Measurements from ENCODE around the gene LRCH1. TPM values are rescaled to one million over a fixed set of nuclear protein-coding genes. Genes with fewer than 3 reads are reported as not detected.
"Not testable (repeated sequence)": the region's sequence is repeated elsewhere in the genome, so short reads cannot be mapped to it uniquely, and the experiment has no call there.

The LRCH1 gene
- total RNA-seq, result 10 to 100 TPM; 16.9 to 18.1 TPM

- H3K27me3 Mint-ChIP-seq, result peaks cover 6% of the 10 kb centered on the region
- peaks cover 8% of the 10 kb centered on the region for H3K36me3 Mint-ChIP-seq
- peak within 1 kb of the TSS; percentile 93 for H3K27ac Mint-ChIP-seq
- H3K9me3 Mint-ChIP-seq, result no peaks in the 10 kb centered on the region
- H3K4me1 Mint-ChIP-seq, result peaks cover 36% of the 10 kb centered on the region
- peak; percentile 87 for DNase-seq
- peak within 1 kb of the TSS; percentile 93 for H3K4me3 Mint-ChIP-seq
These were observed at the start of gene LRCH1 for GRCh38 chr13:46552889-46553520. TSS of gene LRCH1 (plus strand) at chr13:46553170. CDS start at chr13:46553397, 227 bp downstream.

GRCh38 chr13:46504036-46504435 is 48.9 kb upstream of the LRCH1 start:
- DNase-seq, result no peak
- H3K36me3 Mint-ChIP-seq, result no peaks in the 10 kb centered on the region
- H3K27ac Mint-ChIP-seq, result no peak overlapping the region

GRCh38 chr13:46507981-46508380 is 45.0 kb upstream of the LRCH1 start:
- Mint-ChIP-seq H3K27me3 (peaks cover 3% of the 10 kb centered on the region), H3K36me3 (no peaks in the 10 kb centered on the region), H3K4me3 (no peak overlapping the region), H3K27ac (no peak overlapping the region), H3K9me3 (no peaks in the 10 kb centered on the region), H3K4me1 (no peaks in the 10 kb centered on the region)
- DNase-seq, result no peak

More at GRCh38 chr13:46504036-46504435, 48.9 kb upstream of the LRCH1 start:
- Mint-ChIP-seq H3K4me3 (no peak overlapping the region), H3K4me1 (no peaks in the 10 kb centered on the region), H3K9me3 (no peaks in the 10 kb centered on the region), H3K27me3 (peaks cover 3% of the 10 kb centered on the region)

GRCh38 chr13:46509981-46510380 is 43.0 kb upstream of the LRCH1 start:
- no peaks in the 10 kb centered on the region for H3K36me3 Mint-ChIP-seq
- H3K4me1 Mint-ChIP-seq, result no peaks in the 10 kb centered on the region
- H3K27ac Mint-ChIP-seq, result no peak overlapping the region
- H3K4me3 Mint-ChIP-seq, result no peak overlapping the region
- no peaks in the 10 kb centered on the region for H3K9me3 Mint-ChIP-seq
- DNase-seq, result no peak
- H3K27me3 Mint-ChIP-seq, result peaks cover 3% of the 10 kb centered on the region

- DNase-seq, result no peak
- no peak overlapping the region for H3K27ac Mint-ChIP-seq
- no peaks in the 10 kb centered on the region for H3K36me3 Mint-ChIP-seq
- peaks cover 12% of the 10 kb centered on the region for H3K27me3 Mint-ChIP-seq
- H3K9me3 Mint-ChIP-seq, result no peaks in the 10 kb centered on the region
- no peaks in the 10 kb centered on the region for H3K4me1 Mint-ChIP-seq
- no peak overlapping the region for H3K4me3 Mint-ChIP-seq
These were observed 37.2 kb upstream of the LRCH1 start for GRCh38 chr13:46515803-46516202.

GRCh38 chr13:46516599-46517338 is 36.2 kb upstream of the LRCH1 start:
- no peak overlapping the region for H3K4me3 Mint-ChIP-seq
- H3K27me3 Mint-ChIP-seq, result peaks cover 12% of the 10 kb centered on the region
- no peaks in the 10 kb centered on the region for H3K9me3 Mint-ChIP-seq

GRCh38 chr13:46517748-46518147 is 35.2 kb upstream of the LRCH1 start:
- peaks cover 12% of the 10 kb centered on the region for H3K27me3 Mint-ChIP-seq
- H3K36me3 Mint-ChIP-seq, DNase-seq, H3K27ac Mint-ChIP-seq, H3K9me3 Mint-ChIP-seq, H3K4me3 Mint-ChIP-seq, H3K4me1 Mint-ChIP-seq: not testable (repeated sequence)

More at GRCh38 chr13:46516599-46517338, 36.2 kb upstream of the LRCH1 start:
- Mint-ChIP-seq H3K4me1 (no peaks in the 10 kb centered on the region), H3K36me3 (no peaks in the 10 kb centered on the region), H3K27ac (no peak overlapping the region)
- DNase-seq, result no peak

GRCh38 chr13:46519182-46519581 is 33.8 kb upstream of the LRCH1 start:
- Mint-ChIP-seq H3K36me3 (no peaks in the 10 kb centered on the region), H3K9me3 (no peaks in the 10 kb centered on the region), H3K27me3 (peaks cover 12% of the 10 kb centered on the region), H3K4me3 (no peak overlapping the region), H3K27ac (no peak overlapping the region), H3K4me1 (no peaks in the 10 kb centered on the region)
- no peak for DNase-seq

- H3K27ac Mint-ChIP-seq, result no peak overlapping the region
- no peak overlapping the region for H3K4me3 Mint-ChIP-seq
- no peaks in the 10 kb centered on the region for H3K36me3 Mint-ChIP-seq
- H3K27me3 Mint-ChIP-seq, result peaks cover 12% of the 10 kb centered on the region
- no peaks in the 10 kb centered on the region for H3K9me3 Mint-ChIP-seq
- no peaks in the 10 kb centered on the region for H3K4me1 Mint-ChIP-seq
- DNase-seq, result no peak
These were observed 32.8 kb upstream of the LRCH1 start for GRCh38 chr13:46520166-46520565.

- Mint-ChIP-seq H3K27ac (no peak overlapping the region), H3K36me3 (no peaks in the 10 kb centered on the region), H3K27me3 (peaks cover 12% of the 10 kb centered on the region), H3K4me1 (no peaks in the 10 kb centered on the region), H3K4me3 (no peak overlapping the region), H3K9me3 (no peaks in the 10 kb centered on the region)
- no peak for DNase-seq
These were observed 31.5 kb upstream of the LRCH1 start for GRCh38 chr13:46521486-46521885.

- H3K36me3 Mint-ChIP-seq, result no peaks in the 10 kb centered on the region
- H3K4me1 Mint-ChIP-seq, result no peaks in the 10 kb centered on the region
- no peak for DNase-seq
- H3K9me3 Mint-ChIP-seq, result no peaks in the 10 kb centered on the region
- no peak overlapping the region for H3K4me3 Mint-ChIP-seq
- H3K27ac Mint-ChIP-seq, result no peak overlapping the region
- H3K27me3 Mint-ChIP-seq, result peaks cover 12% of the 10 kb centered on the region
These were observed 30.8 kb upstream of the LRCH1 start for GRCh38 chr13:46521921-46522747.

GRCh38 chr13:46522748-46523030 is 30.3 kb upstream of the LRCH1 start:
- no peak for DNase-seq
- H3K4me1 Mint-ChIP-seq, result no peaks in the 10 kb centered on the region
- no peaks in the 10 kb centered on the region for H3K36me3 Mint-ChIP-seq
- H3K27me3 Mint-ChIP-seq, result peaks cover 12% of the 10 kb centered on the region
- no peak overlapping the region for H3K4me3 Mint-ChIP-seq
- no peak overlapping the region for H3K27ac Mint-ChIP-seq
- H3K9me3 Mint-ChIP-seq, result no peaks in the 10 kb centered on the region

- no peak overlapping the region for H3K4me3 Mint-ChIP-seq
- H3K36me3 Mint-ChIP-seq, result no peaks in the 10 kb centered on the region
- no peaks in the 10 kb centered on the region for H3K9me3 Mint-ChIP-seq
- no peak overlapping the region for H3K27ac Mint-ChIP-seq
- no peak for DNase-seq
- peaks cover 2% of the 10 kb centered on the region for H3K27me3 Mint-ChIP-seq
- no peaks in the 10 kb centered on the region for H3K4me1 Mint-ChIP-seq
These were observed 28.8 kb upstream of the LRCH1 start for GRCh38 chr13:46523972-46524752.

GRCh38 chr13:46526100-46526735 is 26.8 kb upstream of the LRCH1 start:
- DNase-seq, result no peak
- H3K4me1 Mint-ChIP-seq, result peaks cover 12% of the 10 kb centered on the region
- H3K4me3 Mint-ChIP-seq, result no peak overlapping the region
- no peaks in the 10 kb centered on the region for H3K9me3 Mint-ChIP-seq
- no peaks in the 10 kb centered on the region for H3K36me3 Mint-ChIP-seq
- H3K27ac Mint-ChIP-seq, result no peak overlapping the region
- H3K27me3 Mint-ChIP-seq, result no peaks in the 10 kb centered on the region
